Sigmoid colon (tissue), 7 donors: Measurements from ENCODE around the gene RBPMS2. TPM values are rescaled to one million over a fixed set of nuclear protein-coding genes. Genes with fewer than 3 reads are reported as not detected.

Experiments used
- DNase-seq: peaks from one replicate; pipeline ENCODE4 v3.0.0-alpha.2; 2019
- H3K27ac ChIP-seq, 4 donors: fragments of 200-600 bp; sonication (generic); one replicate each; pipeline ENCODE4 v1.5.1; 2016 to 2019; ENCODE audit warnings: mild to moderate bottlenecking in 1 of 4
- H3K27me3 ChIP-seq, 3 donors: fragments of 200-600 bp; sonication (generic); one replicate each; pipeline ENCODE4 v1.5.1; 2019; ENCODE audit warnings: mild to moderate bottlenecking in 1 of 3
- H3K36me3 ChIP-seq, 4 donors: fragments of 200-600 bp; sonication (generic); one replicate each; pipeline ENCODE4 v1.5.1; 2016 to 2019
- H3K4me1 ChIP-seq, 4 donors: fragments of 200-600 bp; sonication (generic); one replicate each; pipeline ENCODE4 v1.5.1; 2017 to 2019
- H3K4me3 ChIP-seq, 4 donors: fragments of 200-600 bp; sonication (generic); one replicate each; pipeline ENCODE4 v1.5.1; 2017 to 2019; ENCODE audit warnings: mild to moderate bottlenecking in 2 of 4, moderate library complexity in 1 of 4
- H3K9me3 ChIP-seq, 4 donors: fragments of 200-600 bp in 3 of 4; sonication (generic) in 3 of 4; one replicate each; pipeline versions ENCODE4 v1.5.1 to v1.6.1; 2013 to 2019
- EP300 ChIP-seq, 4 donors: sonication (generic); formaldehyde crosslinking; IDR thresholded peaks; one replicate each; pipeline ENCODE4 v1.6.1; 2017; ENCODE audit warnings: antibody characterized with exemption in 4 of 4
- POLR2A ChIP-seq, 2 donors: fragments of 450-650 bp; IDR thresholded peaks; one replicate each; pipeline ENCODE4 v1.6.1; 2016; ENCODE audit warnings: antibody characterized with exemption in 2 of 2, mild to moderate bottlenecking in 2 of 2, moderate library complexity in 2 of 2
- POLR2AphosphoS5 ChIP-seq, 4 donors: sonication (generic); formaldehyde crosslinking; IDR thresholded peaks; one replicate each; pipeline ENCODE4 v1.6.1; 2017; ENCODE audit warnings: antibody characterized with exemption in 4 of 4
- WGBS, 2 donors: extraction: QIAGEN DNeasy Blood & Tissue Kit; methylation state at CpG; one replicate each; pipeline ENCODE4 v1.1.7; 2013; 5-methylcytosine and 5-hydroxymethylcytosine counted together
- intact Hi-C: fragments of 100-400 bp; cut with DNase I; formaldehyde crosslinking; loops from one replicate; pipeline ENCODE4 v1.15.1; 2023
- polyA plus RNA-seq, 3 donors: library from polyadenylated mRNA; stranded (reverse); fragments of 200-250 nt; gene quantifications; one replicate each; pipeline ENCODE4 v1.2.3, GENCODE V29; 2013
- total RNA-seq, 4 donors: library from RNA; depleted of rRNA; stranded (reverse); fragments of >200 nt; gene quantifications; one replicate each; pipeline ENCODE4 v1.1.0, GENCODE V29; 2016
- TF ChIP-seq, protein P1 (sequence below), 4 experiments: fragments of 450-650 bp in 3 of 4; fragments of 200-600 bp in 1 of 4; IDR thresholded peaks; one replicate each; pipeline ENCODE4 v1.5.1; 2016 to 2019; ENCODE audit warnings: antibody characterized with exemption in 4 of 4, mild to moderate bottlenecking in 3 of 4, moderate library complexity in 2 of 4
- donor health status: healthy with polysubstance abuse.
- donor health status: Bipolar disorder and iron deficiency.
- donor health status: healthy.

RBPMS2 gene
- total and polyA plus RNA-seq, 7 donors: 0.69 to 58.2 (median 22.1) TPM

DNA sequence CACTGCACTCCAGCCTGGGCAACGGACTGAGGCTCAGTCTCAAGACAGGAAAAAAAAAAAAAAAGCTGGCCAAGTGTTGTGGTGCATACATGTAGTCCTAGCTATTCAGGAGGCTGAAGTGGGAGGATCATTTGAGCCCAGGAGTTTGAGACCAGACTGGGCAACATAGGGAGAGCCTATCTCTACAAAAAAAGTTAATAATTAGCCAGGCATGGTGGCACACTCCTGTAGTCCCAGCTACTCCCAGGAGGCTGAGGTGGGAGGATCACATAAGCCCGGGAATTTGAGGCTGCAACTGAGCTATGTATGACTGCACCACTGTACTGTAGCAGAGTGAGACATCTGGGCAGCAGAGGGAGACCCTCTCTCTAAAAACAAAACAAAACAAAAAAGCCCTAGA lies 58.9 kb downstream of the RBPMS2 start:
- Histone ChIP-seq H3K36me3 (peaks cover 0 to 61% (median 26%) of the 10 kb centered on the region in 4 donors), H3K4me1 (peaks cover 0 to 10% (median 5%) of the 10 kb centered on the region in 4 donors), H3K27ac (no peak overlapping the region), H3K9me3 (no peaks in the 10 kb centered on the region), H3K27me3 (no peaks in the 10 kb centered on the region), H3K4me3 (no peak overlapping the region)
- intact Hi-C loops: no loop called here
- DNase-seq: no peak
- TF ChIP-seq POLR2AphosphoS5 (IDR thresholded peaks at IDR 0.05) (no peak), EP300 (IDR thresholded peaks at IDR 0.05) (no peak), POLR2A (IDR thresholded peaks at IDR 0.05) (no peak)
- TF ChIP-seq, protein P1, sequence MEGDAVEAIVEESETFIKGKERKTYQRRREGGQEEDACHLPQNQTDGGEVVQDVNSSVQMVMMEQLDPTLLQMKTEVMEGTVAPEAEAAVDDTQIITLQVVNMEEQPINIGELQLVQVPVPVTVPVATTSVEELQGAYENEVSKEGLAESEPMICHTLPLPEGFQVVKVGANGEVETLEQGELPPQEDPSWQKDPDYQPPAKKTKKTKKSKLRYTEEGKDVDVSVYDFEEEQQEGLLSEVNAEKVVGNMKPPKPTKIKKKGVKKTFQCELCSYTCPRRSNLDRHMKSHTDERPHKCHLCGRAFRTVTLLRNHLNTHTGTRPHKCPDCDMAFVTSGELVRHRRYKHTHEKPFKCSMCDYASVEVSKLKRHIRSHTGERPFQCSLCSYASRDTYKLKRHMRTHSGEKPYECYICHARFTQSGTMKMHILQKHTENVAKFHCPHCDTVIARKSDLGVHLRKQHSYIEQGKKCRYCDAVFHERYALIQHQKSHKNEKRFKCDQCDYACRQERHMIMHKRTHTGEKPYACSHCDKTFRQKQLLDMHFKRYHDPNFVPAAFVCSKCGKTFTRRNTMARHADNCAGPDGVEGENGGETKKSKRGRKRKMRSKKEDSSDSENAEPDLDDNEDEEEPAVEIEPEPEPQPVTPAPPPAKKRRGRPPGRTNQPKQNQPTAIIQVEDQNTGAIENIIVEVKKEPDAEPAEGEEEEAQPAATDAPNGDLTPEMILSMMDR (IDR thresholded peaks at IDR 0.05): no peak
- 85 to 90% methylated on average over 2 of the region's 2 CpGs for WGBS, 2 donors

DNA sequence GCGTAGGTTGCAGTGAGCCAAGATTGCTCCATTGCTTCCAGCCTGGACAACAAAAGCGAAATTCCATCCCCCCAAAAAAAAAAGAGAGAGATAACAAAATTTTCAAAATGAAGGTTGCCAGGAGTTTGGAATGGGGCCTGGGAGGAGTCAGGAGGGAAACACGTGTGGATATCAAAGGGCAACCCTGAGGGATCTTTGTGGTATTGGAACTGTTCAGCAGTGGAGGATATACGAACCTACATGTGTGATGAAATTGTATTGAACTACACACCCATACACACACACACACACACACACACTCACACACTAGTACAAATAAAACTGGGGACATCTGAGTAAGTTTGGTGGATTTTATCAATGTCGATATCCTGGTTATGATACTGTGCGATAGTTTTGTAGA lies 61.8 kb downstream of the RBPMS2 start:
- WGBS, 2 donors: 82 to 93% methylated on average over 6 of the region's 6 CpGs

DNA sequence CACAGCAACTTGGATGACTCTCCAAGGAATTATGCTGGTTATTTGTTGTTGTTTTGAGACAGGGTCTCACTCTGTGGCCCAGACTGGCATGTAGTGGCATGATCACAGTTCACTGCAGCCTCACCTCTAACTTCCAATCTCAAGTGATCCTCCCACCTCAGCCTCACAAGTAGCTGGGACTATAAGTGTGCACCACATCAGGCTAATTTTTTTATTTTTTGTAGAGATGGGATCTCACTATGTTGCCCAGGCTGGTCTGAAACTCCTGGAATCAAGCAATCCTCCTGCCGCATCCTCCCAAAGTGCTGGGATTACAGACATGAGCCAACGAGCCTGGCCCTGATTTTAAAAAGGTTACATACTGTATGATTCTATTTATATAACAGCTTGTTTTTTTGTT lies 63.0 kb downstream of the RBPMS2 start:
- DNase-seq: no peak
- TF ChIP-seq POLR2A (IDR thresholded peaks at IDR 0.05): no peak
- TF ChIP-seq POLR2AphosphoS5 (IDR thresholded peaks at IDR 0.05): no peak
- no peak for TF ChIP-seq EP300 (IDR thresholded peaks at IDR 0.05)
- TF ChIP-seq, protein P1 (IDR thresholded peaks at IDR 0.05): no peak
- H3K9me3 ChIP-seq: no peaks in the 10 kb centered on the region
- no peaks in the 10 kb centered on the region for H3K4me1 ChIP-seq
- H3K36me3 ChIP-seq: peaks cover 0 to 71% (median 23%) of the 10 kb centered on the region in 4 donors
- 80 to 83% methylated on average over 2 of the region's 2 CpGs for WGBS, 2 donors
- H3K27me3 ChIP-seq: no peaks in the 10 kb centered on the region
- intact Hi-C loops: no loop called here
- no peak overlapping the region for H3K4me3 ChIP-seq
- H3K27ac ChIP-seq: no peak overlapping the region

More for the DNA sequence above, 61.8 kb downstream of the RBPMS2 start:
- Histone ChIP-seq H3K27ac (no peak overlapping the region), H3K36me3 (peaks cover 0 to 78% (median 26%) of the 10 kb centered on the region in 4 donors), H3K4me3 (no peak overlapping the region), H3K4me1 (peaks cover 0 to 10% (median 5%) of the 10 kb centered on the region in 4 donors), H3K9me3 (no peaks in the 10 kb centered on the region), H3K27me3 (no peaks in the 10 kb centered on the region)
- no peak for DNase-seq
- no peak for TF ChIP-seq POLR2AphosphoS5 (IDR thresholded peaks at IDR 0.05)
- intact Hi-C loops: no loop called here

DNA sequence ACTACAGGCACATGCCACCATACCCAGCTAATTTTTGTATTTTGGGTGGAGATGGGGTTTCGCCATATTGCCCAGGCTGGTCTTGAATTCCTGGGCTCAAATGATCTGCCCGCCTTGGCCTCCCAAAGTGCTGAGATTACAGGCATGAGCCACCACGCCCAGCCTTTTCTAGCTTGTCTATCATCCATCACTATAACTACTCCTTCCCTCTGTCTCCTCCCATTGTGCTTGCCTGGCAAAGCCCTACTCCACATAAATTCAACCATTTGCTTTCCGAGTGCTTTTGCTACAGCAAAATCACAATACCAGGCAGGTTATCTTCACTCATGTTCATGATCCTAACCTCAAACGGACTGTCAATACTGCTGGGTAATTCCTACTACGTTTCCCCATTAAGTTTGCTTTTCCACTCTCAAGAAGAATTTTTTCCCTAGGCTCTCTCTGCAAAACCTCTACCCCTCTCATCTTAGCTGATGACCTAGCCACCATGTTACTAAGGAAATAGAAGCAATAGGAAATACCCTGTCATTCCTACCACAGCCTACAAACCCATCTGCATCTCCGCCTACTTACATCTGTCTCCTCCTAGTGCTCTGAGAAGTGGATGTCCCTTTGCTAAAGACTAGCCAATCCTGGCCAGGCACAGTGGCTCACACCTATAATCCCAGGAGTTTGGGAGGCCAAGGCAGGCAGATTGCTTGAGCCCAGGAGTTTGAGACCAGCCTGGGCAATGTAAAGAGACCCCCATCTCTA lies 64.5 kb downstream of the RBPMS2 start:
- WGBS, 2 donors: 87 to 89% methylated on average over 7 of the region's 7 CpGs
- Histone ChIP-seq H3K4me3 (no peak overlapping the region), H3K27me3 (no peaks in the 10 kb centered on the region), H3K9me3 (no peaks in the 10 kb centered on the region), H3K4me1 (no peaks in the 10 kb centered on the region), H3K36me3 (peaks cover 0 to 56% (median 9%) of the 10 kb centered on the region in 4 donors), H3K27ac (peak overlapping the region in 1 of 4 donors; percentile 15)
- no peak for DNase-seq
- no peak for TF ChIP-seq POLR2A (IDR thresholded peaks at IDR 0.05)
- no peak for TF ChIP-seq EP300 (IDR thresholded peaks at IDR 0.05)
- TF ChIP-seq POLR2AphosphoS5 (IDR thresholded peaks at IDR 0.05): no peak
- TF ChIP-seq, protein P1 (IDR thresholded peaks at IDR 0.05): no peak
- intact Hi-C loops: no loop called here

DNA sequence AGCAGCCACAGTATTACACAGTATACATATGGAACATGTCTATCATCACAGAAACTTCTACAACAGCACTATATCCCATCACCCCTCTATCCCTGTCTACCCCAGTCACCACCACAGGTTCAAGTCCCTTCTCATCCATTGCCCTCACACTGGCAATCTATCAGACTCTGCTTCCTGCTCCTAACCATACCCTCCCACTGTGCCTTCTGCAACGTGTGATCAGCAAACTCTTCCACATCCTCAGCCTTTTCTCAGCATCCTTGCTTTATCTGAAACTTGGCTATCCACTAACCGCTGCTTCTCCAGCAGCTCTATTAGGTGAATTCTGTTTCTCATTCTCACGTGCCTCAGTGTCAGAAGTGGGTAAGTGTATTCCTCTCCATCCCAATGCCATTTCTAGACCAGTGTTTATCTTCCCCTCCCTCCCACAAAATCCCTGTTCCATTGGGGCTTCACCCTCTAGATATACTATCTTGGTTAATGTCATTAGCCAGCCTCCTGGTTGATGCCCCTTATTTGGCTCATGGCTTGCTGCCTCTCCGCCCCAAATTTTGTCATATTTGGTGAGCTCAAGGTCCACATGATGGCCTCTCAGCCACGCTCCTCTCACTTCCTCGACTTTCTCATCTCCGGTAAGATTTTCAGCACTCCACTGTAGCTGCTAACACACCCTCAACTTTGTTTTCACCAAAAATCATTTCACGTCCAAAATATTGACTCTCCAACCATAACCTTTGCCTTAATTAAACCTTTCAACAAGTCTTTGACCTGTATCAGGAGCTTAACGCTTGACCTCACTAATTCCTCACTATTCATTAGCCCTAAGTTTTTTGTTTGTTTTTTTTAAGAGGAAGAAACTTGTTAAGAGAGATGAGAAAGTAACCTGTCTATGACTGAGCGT lies 69.1 kb downstream of the RBPMS2 start:
- H3K27me3 ChIP-seq: no peaks in the 10 kb centered on the region
- no peak for DNase-seq
- peaks cover 0 to 20% (median 0%) of the 10 kb centered on the region in 4 donors for H3K36me3 ChIP-seq
- peaks cover 0 to 26% (median 20%) of the 10 kb centered on the region in 4 donors for H3K4me1 ChIP-seq
- no peak overlapping the region for H3K4me3 ChIP-seq
- H3K9me3 ChIP-seq: no peaks in the 10 kb centered on the region
- TF ChIP-seq, protein P1 (IDR thresholded peaks at IDR 0.05): no peak
- TF ChIP-seq POLR2AphosphoS5 (IDR thresholded peaks at IDR 0.05): no peak
- TF ChIP-seq EP300 (IDR thresholded peaks at IDR 0.05): no peak
- no peak for TF ChIP-seq POLR2A (IDR thresholded peaks at IDR 0.05)
- no peak overlapping the region for H3K27ac ChIP-seq
- 79 to 89% methylated on average over 10 of the region's 10 CpGs for WGBS, 2 donors
- intact Hi-C loops: no loop called here
